CD4-positive, alpha-beta memory T cell (primary cell): Measurements from ENCODE around the gene VSIR. TPM values are rescaled to one million over a fixed set of nuclear protein-coding genes. Genes with fewer than 3 reads are reported as not detected.

ENCODE experiments used
- CTCF ChIA-PET: fragments of 350-600 bp; sonication (Branson Sonifier 250); formaldehyde crosslinking; loops from one replicate; lab custom pipeline; 2021; ENCODE audit warnings: inconsistent platforms; ENCODE audit not compliant: partially characterized antibody; lab: Charles Lee
- POLR2A ChIA-PET: fragments of 350-600 bp; sonication (Branson Sonifier 250); formaldehyde crosslinking; loops from one replicate; lab custom pipeline; 2021; ENCODE audit not compliant: partially characterized antibody; lab: Charles Lee
- DNase-seq, 5 donors: peaks; one replicate each; pipeline versions ENCODE4 v3.0.0 to v3.0.0-alpha.2; 2020 to 2022; ENCODE audit warnings: mixed read lengths in 1 of 5
- H3K27ac ChIP-seq: one replicate; pipeline ENCODE4 v1.7.0; 2013; ENCODE audit warnings: low read depth, low read length
- H3K27me3 ChIP-seq: 2 replicates; pipeline ENCODE4 v1.7.0; 2013; ENCODE audit warnings: mild to moderate bottlenecking, low read length, moderate library complexity; ENCODE audit not compliant: insufficient read depth
- H3K36me3 ChIP-seq: 2 replicates; pipeline ENCODE4 v1.7.0; 2013; ENCODE audit warnings: mild to moderate bottlenecking, low read length, moderate library complexity; ENCODE audit not compliant: insufficient read depth
- H3K4me1 ChIP-seq: 2 replicates; pipeline ENCODE4 v1.7.0; 2013; ENCODE audit warnings: mild to moderate bottlenecking, low read length, moderate library complexity; ENCODE audit not compliant: insufficient read depth
- H3K4me3 ChIP-seq, 2 donors: one replicate each; pipeline ENCODE4 v1.7.0; 2013; ENCODE audit warnings: low read length in 2 of 2, mild to moderate bottlenecking in 1 of 2
- H3K9me3 ChIP-seq, 2 donors: one replicate each; pipeline ENCODE4 v1.7.0; 2013; ENCODE audit warnings: low read length in 2 of 2, control low read depth in 1 of 2; ENCODE audit not compliant: control insufficient read depth in 1 of 2
- H3K27ac Mint-ChIP-seq, 7 donors: one replicate each; pipeline ENCODE4 v1.8.0; 2020 to 2021; ENCODE audit warnings: mixed read lengths in 7 of 7, mild to moderate bottlenecking in 6 of 7, inconsistent platforms in 3 of 7, moderate library complexity in 3 of 7
- H3K27me3 Mint-ChIP-seq, 2 donors: one replicate each; pipeline ENCODE4 v1.8.0; 2020 to 2021; ENCODE audit warnings: mixed read lengths in 2 of 2
- H3K36me3 Mint-ChIP-seq, 2 donors: one replicate each; pipeline ENCODE4 v1.8.0; 2020 to 2021; ENCODE audit warnings: mixed read lengths in 2 of 2, inconsistent platforms in 1 of 2, mild to moderate bottlenecking in 1 of 2
- H3K4me1 Mint-ChIP-seq, 4 donors: one replicate each; pipeline ENCODE4 v1.8.0; 2020 to 2021; ENCODE audit warnings: mixed read lengths in 4 of 4, mild to moderate bottlenecking in 1 of 4
- H3K4me3 Mint-ChIP-seq, 8 donors: one replicate each; pipeline ENCODE4 v1.8.0; 2020 to 2021; ENCODE audit warnings: mixed read lengths in 8 of 8, mild to moderate bottlenecking in 7 of 8, moderate library complexity in 6 of 8, inconsistent platforms in 3 of 8
- H3K9me3 Mint-ChIP-seq, 8 donors: one replicate each; pipeline ENCODE4 v1.8.0; 2020 to 2021; ENCODE audit warnings: mixed read lengths in 8 of 8, mild to moderate bottlenecking in 5 of 8, inconsistent platforms in 3 of 8, moderate library complexity in 1 of 8
- intact Hi-C: fragments of 100-400 bp; cut with micrococcal nuclease; formaldehyde crosslinking; loops from one replicate; pipeline ENCODE4 v1.15.1; 2023
- polyA plus RNA-seq, 2 donors: library from polyadenylated mRNA; unstranded; fragments of 300-500 nt; fragmentation: Illumina TruSeq; gene quantifications; one replicate each; pipeline ENCODE4 v1.2.3, GENCODE V29; 2021
- total RNA-seq, 2 experiments: library from RNA; stranded (reverse); gene quantifications; one replicate each; pipeline ENCODE4 v1.2.3, GENCODE V29; 2021

Gene VSIR
- total and polyA plus RNA-seq, 4 experiments from 2014 or later: 97.8 to 372 (median 224) TPM

DNA sequence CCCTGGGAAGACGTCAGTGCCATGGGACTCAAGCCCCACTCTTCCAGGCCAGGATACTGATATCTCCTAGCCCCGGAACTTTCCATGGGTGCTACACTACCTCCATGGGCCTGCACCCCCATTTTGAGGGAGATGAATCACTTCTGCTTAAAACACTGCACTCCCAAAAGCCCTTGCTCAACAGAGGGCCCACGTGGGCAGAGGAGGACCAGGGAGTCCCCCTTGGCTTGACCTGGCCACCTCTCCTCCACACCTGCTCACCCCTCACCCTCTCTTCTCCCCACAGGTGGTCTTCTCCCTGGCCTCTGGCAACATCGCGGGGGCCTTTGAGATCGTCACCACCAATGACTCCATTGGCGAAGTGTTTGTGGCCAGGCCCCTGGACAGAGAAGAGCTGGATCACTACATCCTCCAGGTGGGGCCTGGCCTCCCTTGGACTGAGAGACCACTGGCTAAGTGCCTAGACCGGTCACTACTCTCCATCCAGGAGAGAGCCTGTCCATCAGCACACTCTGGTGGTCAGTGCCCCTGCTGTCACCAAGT is 33.9 kb downstream of the VSIR start:
- Mint-ChIP-seq H3K4me1 (peaks cover 74 to 100% (median 93%) of the 10 kb centered on the region in 4 donors), H3K36me3 (no peaks in the 10 kb centered on the region), H3K4me3 (peak overlapping the region in 4 of 8 donors; percentile 10 to 59 (median 34)), H3K9me3 (no peaks in the 10 kb centered on the region), H3K27ac (peak overlapping the region; percentile 26 to 97 (median 89)), H3K27me3 (no peaks in the 10 kb centered on the region)
- intact Hi-C loops: no loop called here
- ChIA-PET POLR2A (interaction anchor here (2.1 to 26.4 kb wide), 5 partner anchors 9 to 31 kb away, joined by 13 to 1191 read pairs (median 164); partner anchors contain the start of genes C10orf105 and VSIR), CTCF (interaction anchor here (1.0 to 10.0 kb wide), 5 partner anchors 12 to 43 kb away, joined by 3 to 64 read pairs (median 5); no protein-coding TSS in a partner anchor)
- no peak overlapping the region for H3K27ac ChIP-seq
- no peaks in the 10 kb centered on the region for H3K9me3 ChIP-seq
- peaks cover 100% of the 10 kb centered on the region for H3K4me1 ChIP-seq
- H3K36me3 ChIP-seq: no peaks in the 10 kb centered on the region
- H3K27me3 ChIP-seq: no peaks in the 10 kb centered on the region
- peak in 1 of 5 donors; percentile 7 for DNase-seq
- no peak overlapping the region for H3K4me3 ChIP-seq

DNA sequence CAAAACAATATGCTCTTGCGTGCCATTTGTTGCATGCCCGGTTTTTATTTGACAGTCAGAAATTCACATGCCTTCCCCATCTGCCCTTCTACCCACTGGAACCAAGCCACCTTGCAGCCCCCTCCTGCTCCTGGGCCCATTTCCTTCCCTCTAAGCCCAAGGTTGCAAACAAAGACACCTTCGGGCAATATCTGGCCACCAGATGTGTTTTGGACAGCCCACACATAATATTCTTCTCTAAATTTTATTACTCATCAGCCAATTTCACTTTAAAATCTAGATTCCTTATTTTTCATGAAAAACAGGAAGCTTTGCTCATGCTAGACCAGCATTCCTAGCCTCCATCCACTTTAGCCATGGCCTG is 35.5 kb downstream of the VSIR start:
- no peaks in the 10 kb centered on the region for H3K36me3 Mint-ChIP-seq
- no peaks in the 10 kb centered on the region for H3K9me3 Mint-ChIP-seq
- ChIA-PET POLR2A (interaction anchor here (25.5 to 35.3 kb wide), 3 partner anchors 9 to 32 kb away, joined by 1035 to 1191 read pairs (median 1191); partner anchors contain the start of genes C10orf105 and VSIR), CTCF (interaction anchor here (1.0 to 15.7 kb wide), 6 partner anchors 9 to 35 kb away, joined by 3 to 174 read pairs (median 12); partner anchors contain the start of gene VSIR)
- Histone ChIP-seq H3K9me3 (no peaks in the 10 kb centered on the region), H3K4me1 (peaks cover 100% of the 10 kb centered on the region), H3K27me3 (no peaks in the 10 kb centered on the region), H3K36me3 (no peaks in the 10 kb centered on the region), H3K4me3 (no peak overlapping the region), H3K27ac (peak overlapping the region; percentile 61)
- H3K4me3 Mint-ChIP-seq: peak overlapping the region in 7 of 8 donors; percentile 10 to 82 (median 53)
- intact Hi-C loops: no loop called here
- peak overlapping the region; percentile 83 to 97 (median 88) for H3K27ac Mint-ChIP-seq
- H3K27me3 Mint-ChIP-seq: no peaks in the 10 kb centered on the region
- DNase-seq: no peak
- H3K4me1 Mint-ChIP-seq: peaks cover 73 to 100% (median 91%) of the 10 kb centered on the region in 4 donors

DNA sequence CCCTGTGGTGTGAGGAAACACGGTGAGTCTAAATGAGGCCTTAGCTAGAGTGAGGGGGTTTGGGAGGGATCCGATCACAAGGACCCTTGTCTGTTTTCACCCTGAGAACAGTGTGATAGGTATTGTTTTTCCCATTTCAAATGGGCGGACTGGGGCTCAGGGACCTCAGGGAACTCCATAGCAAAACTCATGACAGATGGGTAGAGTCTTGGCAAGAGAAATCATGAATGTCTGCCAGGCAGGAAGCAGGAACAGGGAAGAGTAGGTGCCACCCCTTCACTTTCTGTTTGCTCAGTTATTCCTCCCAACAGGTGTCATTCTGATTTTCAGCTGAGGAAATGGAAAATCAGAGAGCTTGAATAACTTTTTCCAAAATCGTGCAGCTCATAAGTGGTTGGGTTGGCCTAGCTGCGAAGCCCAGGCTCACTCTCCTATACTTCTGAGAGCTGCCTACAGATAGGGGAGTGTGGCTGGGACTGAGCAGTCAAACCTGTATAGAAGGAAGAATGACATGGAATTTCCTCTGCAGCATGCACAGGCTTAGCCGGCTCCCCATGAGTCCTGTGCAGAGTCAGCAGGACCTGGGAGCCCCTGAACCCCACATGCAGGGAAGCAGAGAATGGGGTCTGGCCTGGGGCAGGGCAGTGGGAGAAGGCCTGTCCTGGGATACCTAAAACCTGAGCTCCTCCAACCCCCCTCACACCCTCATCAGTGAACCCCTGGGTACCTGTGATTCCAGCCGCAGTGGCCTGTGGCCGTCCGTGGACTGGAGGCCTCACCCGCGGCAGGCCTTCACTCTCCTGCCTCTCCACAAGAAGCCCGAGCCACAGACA is 36.1 kb downstream of the VSIR start:
- ChIA-PET CTCF (interaction anchor here (0.6 to 15.7 kb wide), 10 partner anchors 10 to 66 kb away, joined by 3 to 174 read pairs (median 6); partner anchors contain the start of gene VSIR), POLR2A (interaction anchor here (1.3 to 35.3 kb wide), 4 partner anchors 10 to 114 kb away, joined by 3 to 1191 read pairs (median 1113); partner anchors contain the start of genes C10orf105, PSAP and VSIR)
- peak overlapping the region; percentile 61 for H3K27ac ChIP-seq
- Mint-ChIP-seq H3K36me3 (no peaks in the 10 kb centered on the region), H3K4me1 (peaks cover 73 to 100% (median 91%) of the 10 kb centered on the region in 4 donors), H3K9me3 (no peaks in the 10 kb centered on the region), H3K4me3 (peak overlapping the region in 7 of 8 donors; percentile 27 to 82 (median 60)), H3K27me3 (no peaks in the 10 kb centered on the region), H3K27ac (peak overlapping the region; percentile 88 to 97 (median 91))
- no peak overlapping the region for H3K4me3 ChIP-seq
- H3K4me1 ChIP-seq: peaks cover 100% of the 10 kb centered on the region
- no peaks in the 10 kb centered on the region for H3K9me3 ChIP-seq
- DNase-seq: no peak
- intact Hi-C loops: no loop called here
- H3K27me3 ChIP-seq: no peaks in the 10 kb centered on the region
- H3K36me3 ChIP-seq: no peaks in the 10 kb centered on the region

DNA sequence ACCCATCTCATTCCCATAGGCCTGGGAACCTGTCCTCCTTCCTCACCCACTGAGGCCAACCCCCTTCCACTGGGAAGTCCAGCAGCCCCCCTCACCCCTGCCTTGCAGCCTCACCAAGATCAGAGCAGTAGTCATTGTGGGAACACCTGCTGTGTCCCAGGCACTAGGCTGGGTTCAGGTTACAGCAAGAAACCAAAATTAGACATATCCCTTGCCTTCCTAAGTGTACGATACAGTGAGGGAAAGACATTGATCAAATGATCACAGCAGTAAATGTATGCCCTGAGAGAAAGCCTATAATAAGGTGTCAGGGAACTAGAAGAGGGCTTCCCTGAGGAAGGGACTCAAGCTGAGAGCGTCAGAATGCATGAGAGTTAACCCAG is 36.8 kb downstream of the VSIR start:
- Histone ChIP-seq H3K27me3 (no peaks in the 10 kb centered on the region), H3K27ac (peak overlapping the region; percentile 61), H3K4me3 (no peak overlapping the region), H3K9me3 (no peaks in the 10 kb centered on the region), H3K36me3 (no peaks in the 10 kb centered on the region), H3K4me1 (peaks cover 100% of the 10 kb centered on the region)
- no peak for DNase-seq
- peaks cover 71 to 100% (median 91%) of the 10 kb centered on the region in 4 donors for H3K4me1 Mint-ChIP-seq
- intact Hi-C loops: loop anchor here (1.0 kb wide), 2 partner anchors 9 to 12 kb away; no protein-coding TSS in a partner anchor
- ChIA-PET CTCF (interaction anchor here (0.6 to 15.7 kb wide), 10 partner anchors 9 to 66 kb away, joined by 3 to 174 read pairs (median 6); partner anchors contain the start of gene VSIR), POLR2A (interaction anchor here (1.3 to 35.3 kb wide), 5 partner anchors 10 to 114 kb away, joined by 3 to 1191 read pairs (median 1035); partner anchors contain the start of genes C10orf105, PSAP and VSIR)
- peak overlapping the region; percentile 88 to 97 (median 91) for H3K27ac Mint-ChIP-seq
- H3K36me3 Mint-ChIP-seq: no peaks in the 10 kb centered on the region
- H3K9me3 Mint-ChIP-seq: no peaks in the 10 kb centered on the region
- no peaks in the 10 kb centered on the region for H3K27me3 Mint-ChIP-seq
- peak overlapping the region in 7 of 8 donors; percentile 27 to 82 (median 56) for H3K4me3 Mint-ChIP-seq

DNA sequence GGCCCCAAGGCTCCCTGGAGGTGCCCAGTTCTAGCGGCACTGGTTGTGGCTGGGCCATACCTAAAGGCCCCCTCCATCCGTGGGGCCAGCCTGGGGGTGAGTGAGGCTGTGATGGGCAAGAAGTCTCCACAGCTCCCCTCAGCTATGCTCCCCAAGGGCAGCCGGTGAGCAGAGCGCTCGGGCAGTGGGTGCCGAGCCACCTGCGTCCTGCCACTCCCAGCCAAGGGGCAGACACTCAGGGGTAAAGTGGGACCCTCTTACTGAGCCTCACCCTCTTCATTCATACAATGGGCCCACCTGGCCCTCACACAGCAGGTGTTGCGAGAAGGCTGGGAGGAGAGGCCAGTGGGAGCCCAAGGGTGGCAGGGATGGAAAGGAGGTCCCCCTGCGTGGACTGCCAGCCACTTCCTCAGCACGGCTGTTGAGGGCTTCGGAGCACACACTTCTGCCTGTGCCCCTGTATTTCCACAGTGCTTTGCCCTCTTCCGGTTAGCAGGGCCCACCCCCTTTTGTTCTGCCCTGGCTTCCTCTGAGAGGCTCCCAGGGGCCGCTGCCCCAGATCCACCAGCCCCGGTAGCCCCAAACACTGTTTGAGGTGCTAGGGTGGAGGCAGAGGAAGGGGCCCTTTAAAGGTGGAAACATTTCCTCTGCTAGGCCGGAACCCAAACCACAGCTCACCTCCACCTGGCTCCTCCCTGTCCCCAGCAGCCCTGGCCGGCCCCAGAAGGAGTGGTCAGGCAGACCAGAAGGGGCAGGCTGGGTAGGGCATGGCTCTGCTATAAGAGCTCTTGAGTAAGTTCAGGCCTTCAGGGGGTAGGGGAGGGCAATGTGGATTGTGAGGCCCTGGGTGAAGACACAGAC is 37.4 kb downstream of the VSIR start:
- Mint-ChIP-seq H3K9me3 (no peaks in the 10 kb centered on the region), H3K27ac (peak overlapping the region; percentile 88 to 97 (median 91)), H3K4me3 (peak overlapping the region in 7 of 8 donors; percentile 27 to 82 (median 56)), H3K4me1 (peaks cover 68 to 100% (median 90%) of the 10 kb centered on the region in 4 donors), H3K36me3 (no peaks in the 10 kb centered on the region), H3K27me3 (no peaks in the 10 kb centered on the region)
- CTCF ChIA-PET: interaction anchor here (0.7 to 15.7 kb wide), 9 partner anchors 8 to 39 kb away, joined by 3 to 174 read pairs (median 8); partner anchors contain the start of gene VSIR
- peak overlapping the region; percentile 61 for H3K27ac ChIP-seq
- no peaks in the 10 kb centered on the region for H3K27me3 ChIP-seq
- no peaks in the 10 kb centered on the region for H3K36me3 ChIP-seq
- no peaks in the 10 kb centered on the region for H3K9me3 ChIP-seq
- DNase-seq: peak; percentile 70 to 77 (median 72)
- POLR2A ChIA-PET: interaction anchor here (1.3 to 35.3 kb wide), 5 partner anchors 11 to 115 kb away, joined by 3 to 1191 read pairs (median 1035); partner anchors contain the start of genes C10orf105, PSAP and VSIR
- peaks cover 100% of the 10 kb centered on the region for H3K4me1 ChIP-seq
- intact Hi-C loops: loop anchor here (1.0 kb wide), 2 partner anchors 9 to 12 kb away; no protein-coding TSS in a partner anchor
- peak overlapping the region; percentile 9 to 46 for H3K4me3 ChIP-seq

DNA sequence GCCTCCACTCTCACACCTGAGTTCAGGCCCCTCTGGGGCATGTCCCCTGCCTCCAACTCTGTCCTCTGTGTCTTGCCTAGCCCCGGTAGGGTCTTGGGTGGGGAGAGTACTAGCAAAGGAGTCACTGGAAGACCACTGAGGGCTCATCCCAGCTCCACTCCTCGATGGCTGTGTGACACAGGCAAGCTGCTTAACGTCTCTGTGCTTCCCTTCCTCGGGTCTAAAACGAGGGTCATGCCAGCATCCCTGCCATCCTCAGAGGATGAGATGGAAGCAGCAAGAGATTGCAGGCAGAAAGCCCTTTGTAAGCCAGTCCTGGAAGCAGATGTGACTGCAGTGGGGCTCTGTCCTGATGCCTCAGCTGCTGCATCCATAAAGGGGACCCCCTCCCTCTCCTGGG is 38.5 kb downstream of the VSIR start:
- ChIA-PET POLR2A (interaction anchor here (25.5 to 35.3 kb wide), 3 partner anchors 12 to 35 kb away, joined by 1035 to 1191 read pairs (median 1191); partner anchors contain the start of genes C10orf105 and VSIR), CTCF (interaction anchor here (1.2 to 15.7 kb wide), 4 partner anchors 7 to 38 kb away, joined by 3 to 174 read pairs (median 20); partner anchors contain the start of gene VSIR)
- no peaks in the 10 kb centered on the region for H3K27me3 Mint-ChIP-seq
- intact Hi-C loops: no loop called here
- Histone ChIP-seq H3K4me1 (peaks cover 100% of the 10 kb centered on the region), H3K27ac (peak overlapping the region; percentile 61), H3K9me3 (no peaks in the 10 kb centered on the region), H3K4me3 (no peak overlapping the region), H3K27me3 (no peaks in the 10 kb centered on the region), H3K36me3 (no peaks in the 10 kb centered on the region)
- H3K36me3 Mint-ChIP-seq: no peaks in the 10 kb centered on the region
- H3K4me1 Mint-ChIP-seq: peaks cover 60 to 99% (median 85%) of the 10 kb centered on the region in 4 donors
- H3K27ac Mint-ChIP-seq: peak overlapping the region; percentile 79 to 97 (median 91)
- DNase-seq: no peak
- peak overlapping the region in 7 of 8 donors; percentile 12 to 82 (median 42) for H3K4me3 Mint-ChIP-seq
- H3K9me3 Mint-ChIP-seq: no peaks in the 10 kb centered on the region
